Inferior parietal cortex (tissue), 1 donor: ENCODE results near the gene ZNF146.
"Not testable (repeated sequence)": the region's sequence is repeated elsewhere in the genome, so short reads cannot be mapped to it uniquely, and the experiment has no call there.

Source experiments
- DNase-seq: peaks from one replicate; pipeline ENCODE4 v3.0.0-alpha.2; 2016; ENCODE audit errors: extremely low spot score

ZNF146 gene

DNA sequence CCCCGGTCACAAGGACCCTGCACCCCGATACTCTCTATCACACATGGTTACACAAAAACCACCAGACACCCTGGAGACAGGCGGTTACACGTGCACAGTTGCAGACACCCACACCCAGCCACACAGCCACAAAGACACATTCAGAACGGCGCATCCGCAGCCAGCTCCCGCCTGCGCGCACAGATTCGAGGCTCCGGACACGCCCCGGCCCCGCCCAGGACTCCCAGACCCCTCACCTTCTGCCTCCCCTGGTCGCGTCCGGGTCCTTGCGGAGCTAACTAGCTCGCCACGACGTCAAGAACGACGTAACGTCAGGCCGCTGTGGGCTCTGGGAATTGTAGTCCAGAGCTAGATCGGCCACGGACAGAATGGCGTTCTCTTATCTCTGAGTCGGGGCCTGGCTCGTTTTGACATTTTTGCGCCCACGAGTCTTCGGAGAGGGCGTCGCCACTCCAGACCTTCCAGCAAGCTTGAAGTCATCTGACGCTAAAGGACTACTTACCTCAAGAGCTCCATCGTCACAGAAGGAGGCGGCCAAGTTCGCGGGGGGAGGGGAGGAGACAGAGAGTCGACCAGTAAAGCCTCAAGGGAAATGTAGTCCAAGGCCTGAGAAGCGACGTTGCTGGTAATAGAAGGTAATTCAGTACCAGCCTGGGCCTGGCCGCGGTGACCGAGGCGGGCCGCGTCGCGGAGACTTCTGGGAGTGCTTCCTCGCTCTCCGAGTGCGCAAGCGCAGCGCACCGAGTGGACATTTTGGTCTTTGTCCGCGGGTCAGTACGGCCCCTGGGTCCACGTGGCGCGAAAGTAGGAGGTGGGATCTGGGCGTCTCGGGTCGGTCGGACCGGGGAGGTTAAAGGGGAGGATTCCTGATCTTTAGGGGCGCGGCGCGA lies at the start of gene ZNF146, which contains the start of gene ZNF565:
TSS of gene ZNF146 (plus strand) at position 721 of the 890 bp plus-strand sequence. CDS start 21,335 bp downstream, outside the sequence.
TSS of gene ZNF565 (minus strand) at position 280 of the 890 bp plus-strand sequence. CDS start 12,680 bp downstream, outside the sequence.
- DNase-seq: peak; percentile 98

DNA sequence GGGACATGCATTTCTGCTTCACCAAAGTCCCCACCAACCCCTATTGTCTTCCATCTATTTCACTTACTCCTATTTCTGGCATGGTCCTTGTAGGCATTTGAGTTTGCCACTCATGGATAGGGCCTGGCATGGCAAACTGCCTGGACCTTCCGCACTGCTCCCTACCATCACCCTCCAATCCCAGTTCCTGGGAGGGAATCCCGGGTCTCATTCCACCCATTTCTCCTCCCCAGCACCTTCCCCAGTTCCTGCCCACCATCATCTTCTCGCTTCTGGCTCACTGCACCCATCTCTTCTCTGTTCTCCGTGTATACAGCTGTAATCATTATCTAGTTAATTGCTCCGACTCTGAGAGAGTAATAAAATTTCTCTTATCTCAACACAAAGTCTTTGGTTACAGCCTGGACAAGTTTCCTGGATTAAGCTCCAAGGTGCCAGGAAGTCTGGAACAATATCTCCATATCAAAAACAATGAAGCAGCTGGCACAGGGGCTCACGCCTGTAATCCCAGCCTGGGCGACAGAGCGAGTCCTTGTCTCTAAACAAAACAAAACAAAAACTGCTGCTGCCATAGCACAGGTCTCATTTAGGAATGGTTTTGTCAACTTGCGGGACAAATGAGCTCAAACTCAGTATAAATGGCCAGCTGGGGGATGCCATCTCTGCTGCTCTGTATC lies 45.7 kb upstream of the ZNF146 start:
- no peak for DNase-seq

DNA sequence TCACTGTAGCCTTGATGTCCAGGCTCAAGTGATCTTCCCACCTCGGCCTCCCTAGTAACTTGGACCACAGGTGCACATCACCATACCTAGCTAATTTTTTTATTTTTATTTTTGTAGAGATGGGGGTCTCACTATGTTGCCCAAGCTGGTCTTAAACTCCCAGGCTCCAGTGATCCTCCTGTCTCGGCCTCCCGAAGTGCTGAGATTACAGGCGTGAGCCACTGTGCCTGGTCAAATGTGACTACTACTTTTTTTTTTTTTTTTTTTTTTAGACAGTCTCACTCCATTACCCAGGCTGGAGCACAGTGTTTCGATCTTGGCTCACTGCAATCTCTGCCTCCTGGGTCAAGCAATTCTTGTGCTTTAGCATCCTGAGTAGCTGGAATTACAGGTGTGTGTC lies 42.1 kb upstream of the ZNF146 start:
- DNase-seq: no peak

DNA sequence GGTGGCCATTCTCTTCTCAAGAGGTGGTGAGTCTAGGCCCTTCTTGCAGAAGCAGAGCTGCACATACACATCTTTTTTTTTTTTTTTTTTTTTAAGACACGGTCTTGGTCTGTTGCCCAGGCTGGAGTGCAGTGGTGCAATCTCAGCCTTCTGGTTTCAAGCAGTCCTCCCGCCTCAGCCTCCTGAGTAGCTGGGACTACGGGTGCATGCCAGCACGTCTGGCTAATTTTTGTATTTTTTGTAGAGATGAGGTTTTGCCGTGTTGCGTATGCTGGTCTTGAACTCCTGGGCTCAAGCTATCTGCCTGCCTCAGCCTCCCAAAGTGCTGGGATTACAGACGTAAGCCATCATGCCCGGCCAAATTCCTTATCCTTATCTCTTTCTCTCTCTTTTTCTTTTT lies 41.1 kb upstream of the ZNF146 start:
- DNase-seq: not testable (repeated sequence)

DNA sequence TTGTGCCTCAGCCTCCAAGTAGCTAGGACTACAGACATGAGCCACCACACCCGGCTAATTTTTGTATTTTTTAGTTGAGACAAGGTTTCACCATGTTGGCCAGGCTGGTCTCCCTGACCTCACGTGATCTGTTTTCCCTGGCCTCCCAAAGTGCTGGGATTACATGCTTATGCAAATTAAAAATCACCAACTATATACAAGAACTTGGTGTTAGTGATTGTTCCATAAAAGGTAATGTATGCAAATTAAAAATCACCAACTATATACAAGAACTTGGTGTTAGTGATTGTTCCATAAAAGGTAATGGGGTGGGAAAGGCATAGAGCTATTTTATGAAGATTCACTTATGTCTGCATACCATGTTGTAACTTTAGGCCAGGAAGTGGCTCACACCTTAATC lies 35.8 kb upstream of the ZNF146 start:
- not testable (repeated sequence) for DNase-seq

DNA sequence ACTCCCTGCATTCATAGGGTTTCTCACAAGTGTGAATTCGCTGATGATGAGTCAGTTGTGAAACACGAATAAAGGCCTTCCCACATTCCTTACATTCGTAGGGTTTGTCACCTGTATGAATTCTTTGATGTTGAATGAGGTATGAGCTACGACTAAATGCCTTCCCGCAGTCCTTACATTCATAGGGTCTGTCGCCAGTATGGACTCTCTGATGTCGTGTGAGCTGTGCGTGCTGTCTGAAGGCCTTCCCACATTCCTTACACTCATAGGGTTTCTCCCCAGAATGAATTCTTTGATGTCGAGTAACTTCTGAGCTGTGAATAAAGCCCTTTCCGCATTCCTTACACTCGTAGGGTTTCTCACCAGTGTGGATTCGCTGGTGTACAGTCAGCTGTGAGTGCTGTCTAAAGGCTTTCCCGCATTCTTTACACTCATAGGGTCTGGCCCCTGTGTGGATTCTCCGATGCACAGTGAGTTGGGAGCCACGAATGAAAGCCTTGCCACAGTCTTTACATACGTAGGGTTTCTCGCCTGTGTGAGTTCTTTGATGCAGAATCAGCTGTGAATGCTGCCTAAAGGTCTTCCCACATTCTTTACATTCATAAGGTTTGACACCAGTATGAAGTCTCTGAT lies 32.2 kb upstream of the ZNF146 start:
- DNase-seq: no peak

DNA sequence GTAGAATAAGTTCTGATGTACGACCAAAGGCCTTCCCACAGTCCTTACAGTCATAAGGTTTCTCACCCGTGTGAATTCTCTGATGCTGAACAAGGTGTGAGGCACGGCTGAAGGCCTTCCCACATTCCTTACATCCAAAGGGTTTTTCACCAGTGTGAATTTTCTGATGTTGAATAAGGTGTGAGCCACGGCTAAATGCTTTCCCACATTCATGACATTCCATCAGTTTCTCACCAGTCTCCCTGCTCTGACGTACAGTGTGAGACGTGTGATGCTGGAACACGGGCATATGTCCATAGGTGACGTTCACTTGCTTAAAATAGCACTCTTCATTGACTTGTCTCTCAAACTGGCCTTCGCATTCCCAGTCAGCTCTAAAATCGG lies 31.7 kb upstream of the ZNF146 start:
- no peak for DNase-seq

DNA sequence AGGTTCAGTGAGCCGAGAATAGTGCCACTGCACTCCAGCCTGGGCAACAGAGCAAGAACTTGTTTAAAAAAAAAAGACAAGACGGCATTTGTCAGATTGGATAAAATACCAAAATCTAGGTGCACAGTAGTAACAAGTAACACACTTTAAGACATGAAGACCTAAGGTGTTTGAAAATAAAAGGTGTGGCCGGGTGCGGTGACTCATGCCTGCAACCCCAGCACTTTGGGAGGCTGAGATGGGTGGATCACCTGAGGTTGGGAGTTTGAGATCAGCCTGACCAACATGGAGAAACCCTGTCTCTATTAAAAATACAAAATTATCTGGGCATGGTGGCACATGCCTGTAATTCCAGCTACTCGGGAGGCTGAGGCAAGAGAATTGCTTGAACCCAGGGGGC lies 28.2 kb upstream of the ZNF146 start:
- DNase-seq: not testable (repeated sequence)

DNA sequence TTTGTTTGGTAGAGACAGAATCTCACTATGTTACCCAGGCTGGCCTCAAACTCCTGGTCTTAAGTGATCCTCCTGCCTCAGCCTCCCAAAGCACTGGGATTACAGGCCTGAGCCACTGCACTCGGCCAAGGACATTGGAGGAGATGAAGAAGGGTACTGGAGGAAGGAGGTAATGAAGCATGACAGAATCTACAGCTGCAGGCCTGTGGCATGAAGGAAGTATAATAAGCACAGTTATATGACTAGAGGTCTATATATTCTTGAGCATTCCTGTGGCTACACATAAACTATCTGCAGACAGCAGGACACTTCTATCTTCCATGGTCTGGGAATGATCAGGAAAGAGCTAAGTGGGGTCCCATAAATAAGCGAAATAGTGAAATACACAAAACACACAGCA lies 18.7 kb upstream of the ZNF146 start:
- no peak for DNase-seq

DNA sequence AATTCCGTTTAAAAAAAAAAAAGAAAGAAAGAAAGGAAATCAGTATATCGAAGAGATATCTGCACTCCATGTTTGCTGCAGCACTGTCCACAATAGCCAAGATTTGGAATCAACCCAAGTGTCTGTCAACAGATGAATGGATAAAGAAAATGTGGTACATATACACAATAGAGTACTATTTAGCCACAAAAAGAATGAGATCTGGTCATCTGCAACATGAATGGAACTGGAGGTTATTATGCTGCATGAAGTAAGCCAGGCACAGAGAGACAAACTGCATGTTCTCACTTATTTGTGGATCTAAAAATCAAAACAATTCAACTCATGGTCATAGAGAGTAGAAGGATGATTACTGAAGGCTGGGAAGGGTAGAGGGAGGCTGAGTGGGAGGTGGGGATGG lies 16.8 kb upstream of the ZNF146 start:
- peak; percentile 82 for DNase-seq

DNA sequence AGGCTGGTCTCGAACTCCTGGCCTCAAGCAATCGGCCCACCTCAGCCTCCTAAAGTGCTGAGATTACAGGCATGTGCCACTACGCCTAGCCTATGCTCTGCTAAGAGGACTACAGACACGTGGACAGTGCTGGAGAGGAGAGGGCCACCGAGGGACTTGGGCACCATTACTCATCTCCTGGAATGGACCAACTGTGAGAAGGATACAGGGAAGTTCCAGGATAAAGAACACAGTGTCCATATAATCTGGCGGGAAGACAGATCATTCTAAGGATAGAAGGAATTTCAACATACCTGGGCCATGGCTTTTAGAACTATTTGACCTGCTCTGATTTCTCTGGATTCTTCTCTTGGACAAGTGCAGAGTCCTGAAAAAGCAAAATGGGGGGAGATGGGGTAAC lies 13.2 kb upstream of the ZNF146 start:
- DNase-seq: no peak

DNA sequence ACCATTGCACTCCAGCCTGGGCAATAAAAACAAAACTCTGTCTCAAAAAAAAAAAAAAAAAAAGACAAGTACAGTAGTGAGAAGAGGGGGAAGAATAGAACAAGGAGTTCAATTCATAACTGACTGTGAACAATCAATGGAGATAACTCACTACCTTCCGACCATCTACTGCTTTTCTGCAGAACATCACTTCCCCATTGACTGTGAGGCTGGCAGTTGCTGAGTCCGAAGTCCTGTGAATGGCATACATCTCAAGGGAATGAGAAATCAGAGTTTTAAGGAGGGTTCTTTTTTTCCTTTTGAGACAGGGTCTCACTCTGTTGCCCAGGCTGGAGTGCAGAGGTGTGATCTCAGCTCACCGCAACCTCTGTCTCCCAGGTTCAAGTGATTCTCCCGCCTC lies 11.6 kb upstream of the ZNF146 start:
- DNase-seq: no peak

DNA sequence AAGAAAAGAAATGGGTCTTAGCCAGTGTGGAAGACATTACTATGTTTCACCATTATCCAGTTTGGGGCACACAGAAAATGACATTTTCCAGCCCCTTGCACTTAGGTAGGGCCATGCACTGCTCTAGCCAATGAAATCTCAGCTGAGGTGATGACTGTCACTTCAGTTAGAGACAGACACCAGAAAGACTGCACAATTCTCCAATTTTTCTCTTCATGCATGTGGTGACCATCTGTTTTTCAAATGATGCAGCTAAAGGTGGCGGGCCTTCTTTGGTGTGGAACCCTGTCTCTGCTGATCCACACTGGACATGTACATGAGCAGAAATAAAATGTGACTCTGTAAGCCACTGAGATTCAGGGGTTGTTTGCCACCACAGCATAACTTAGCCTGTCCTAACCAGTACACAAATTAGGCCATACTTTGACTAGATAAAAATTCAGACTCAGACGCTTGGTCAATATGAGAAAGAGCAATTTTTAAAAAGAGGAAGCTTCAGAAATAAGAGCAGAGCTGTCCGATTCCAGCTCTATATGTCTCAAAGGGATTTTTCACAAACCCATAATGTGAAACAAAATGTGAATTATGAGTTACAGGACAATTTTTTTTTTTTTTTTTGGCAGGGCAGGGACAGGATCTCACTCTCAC lies 7.2 kb upstream of the ZNF146 start:
- no peak for DNase-seq

DNA sequence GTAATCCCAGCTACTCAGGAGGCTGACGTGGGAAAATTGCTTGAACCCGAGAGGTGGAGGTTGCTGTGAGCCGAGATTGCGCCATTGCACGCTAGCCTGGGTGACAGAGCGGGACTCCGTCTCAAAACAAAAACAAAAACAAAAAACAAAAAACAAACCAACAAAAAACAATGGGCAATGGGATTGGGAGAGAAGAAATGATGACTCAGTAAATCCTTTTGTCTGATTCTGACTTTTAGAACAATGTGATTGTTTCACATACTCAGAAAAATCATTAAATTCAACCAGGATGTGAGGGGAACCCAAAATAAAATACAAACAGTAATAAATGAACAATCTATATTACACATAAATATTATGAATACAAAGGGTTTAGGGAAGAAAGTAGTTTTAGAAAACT lies 5.5 kb upstream of the ZNF146 start:
- no peak for DNase-seq

DNA sequence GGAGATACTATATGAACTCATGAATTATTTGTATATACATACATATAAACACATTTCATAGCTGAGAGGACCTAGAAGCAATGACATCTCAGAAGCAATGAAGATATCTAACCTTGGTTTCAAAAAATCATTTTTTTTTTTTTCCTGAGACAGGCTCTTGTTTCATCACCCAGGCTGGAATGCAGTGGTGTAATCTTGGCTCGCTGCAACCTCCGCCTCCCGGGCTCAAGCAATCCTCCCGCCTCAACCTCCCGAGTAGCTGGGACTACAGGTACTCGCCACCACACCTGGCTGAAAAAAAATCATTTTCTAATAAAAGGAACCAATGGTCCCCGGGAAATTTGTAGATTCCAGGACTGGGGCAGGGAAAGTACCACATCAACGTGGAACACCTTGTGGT lies 4.4 kb upstream of the ZNF146 start:
- DNase-seq: no peak

DNA sequence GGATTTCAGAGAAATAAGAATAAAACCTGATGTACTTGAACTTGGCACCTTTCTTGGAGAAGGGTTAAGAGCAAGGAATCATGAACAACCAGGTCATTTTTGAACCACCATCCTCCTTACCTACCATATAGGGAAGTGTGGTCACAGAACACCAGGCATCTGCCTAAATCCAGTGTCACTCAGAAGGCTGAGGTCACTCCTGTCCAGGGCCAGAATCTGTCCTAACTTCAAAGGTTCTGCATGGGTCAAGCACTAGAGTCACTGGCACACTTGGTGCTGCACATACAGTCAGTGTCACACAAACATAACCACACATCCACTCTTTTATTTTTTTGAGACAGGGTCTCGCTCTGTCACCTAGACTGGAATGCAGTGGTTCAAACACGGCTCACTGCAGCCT lies 2.0 kb upstream of the ZNF146 start:
- DNase-seq: no peak

DNA sequence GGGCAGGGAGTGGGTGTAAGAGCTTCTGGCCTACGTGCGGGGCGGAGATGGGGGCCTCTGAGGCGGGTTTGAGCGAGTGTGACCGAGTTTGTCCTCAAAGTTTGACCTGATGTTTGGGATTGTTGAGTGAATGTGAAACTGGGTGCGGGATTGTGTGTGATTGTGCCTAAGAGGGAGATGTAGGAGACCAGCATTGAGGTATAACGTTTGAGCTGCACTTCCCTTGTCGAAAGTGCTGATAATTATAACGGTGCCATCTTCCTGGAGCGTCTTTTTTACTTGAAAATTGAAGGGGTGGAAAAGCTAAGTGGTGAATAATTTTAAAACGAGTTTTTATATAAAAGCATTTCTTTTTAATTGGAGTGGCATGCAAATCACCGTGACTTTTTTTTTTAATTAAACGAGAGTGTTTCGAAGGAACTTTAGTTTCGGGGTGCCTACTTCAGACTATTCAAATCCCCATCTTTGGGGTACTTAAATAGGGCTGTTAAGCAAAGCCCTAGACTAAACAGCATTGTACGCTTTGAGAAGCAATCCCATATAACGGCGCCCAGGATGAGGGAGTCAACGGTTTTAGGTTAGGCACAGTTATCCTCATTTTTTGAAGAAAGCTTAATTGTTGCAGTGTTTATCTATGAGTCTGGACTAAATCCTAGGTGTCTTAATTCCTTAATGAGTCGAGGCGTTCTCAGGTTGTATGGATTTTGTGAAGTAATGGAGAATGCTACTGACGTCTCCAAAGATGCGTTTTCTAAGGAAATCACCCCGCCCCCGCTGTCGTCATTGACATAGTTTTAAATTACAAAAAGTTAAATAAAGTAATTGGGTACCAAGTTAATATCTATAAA lies 594 bp downstream of the ZNF146 start:
- DNase-seq: no peak

DNA sequence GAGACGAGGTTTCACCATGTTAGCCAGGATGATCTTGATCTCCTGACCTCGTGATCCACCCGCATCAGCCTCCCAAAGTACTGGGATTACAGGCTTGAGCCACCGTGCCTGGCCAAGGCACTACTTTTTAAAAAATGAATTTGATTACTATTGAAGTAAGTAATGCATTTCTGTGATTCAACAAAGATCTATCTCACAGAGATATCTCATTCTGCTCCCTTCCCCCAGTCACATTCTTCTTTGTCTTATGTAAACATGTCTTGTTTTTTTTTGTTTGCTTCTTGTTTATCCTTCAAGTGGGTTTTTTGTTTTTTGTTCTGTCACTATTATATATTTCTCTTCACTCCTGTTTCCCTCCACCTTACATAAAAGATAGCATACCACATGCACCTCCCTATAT lies 6.6 kb downstream of the ZNF146 start:
- no peak for DNase-seq

DNA sequence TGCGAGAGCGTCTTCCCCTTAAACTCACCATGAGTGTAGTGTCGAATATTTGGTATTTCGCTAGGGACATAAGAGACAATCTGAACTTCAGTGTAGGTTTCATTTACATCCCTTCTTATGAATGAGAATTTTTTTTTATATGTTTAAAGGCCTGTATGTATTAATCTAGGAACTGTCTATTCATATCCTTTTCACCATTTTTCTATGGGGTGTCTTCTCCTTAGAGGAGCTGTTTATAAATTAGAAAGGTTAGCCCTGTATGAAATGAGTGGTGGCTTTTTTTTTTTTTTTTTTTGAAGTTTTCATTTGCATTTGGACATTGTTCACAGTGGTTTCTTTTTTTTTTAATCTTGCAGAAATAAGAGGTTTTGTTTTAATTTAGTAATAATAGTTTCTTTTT lies 7.6 kb downstream of the ZNF146 start:
- no peak for DNase-seq

DNA sequence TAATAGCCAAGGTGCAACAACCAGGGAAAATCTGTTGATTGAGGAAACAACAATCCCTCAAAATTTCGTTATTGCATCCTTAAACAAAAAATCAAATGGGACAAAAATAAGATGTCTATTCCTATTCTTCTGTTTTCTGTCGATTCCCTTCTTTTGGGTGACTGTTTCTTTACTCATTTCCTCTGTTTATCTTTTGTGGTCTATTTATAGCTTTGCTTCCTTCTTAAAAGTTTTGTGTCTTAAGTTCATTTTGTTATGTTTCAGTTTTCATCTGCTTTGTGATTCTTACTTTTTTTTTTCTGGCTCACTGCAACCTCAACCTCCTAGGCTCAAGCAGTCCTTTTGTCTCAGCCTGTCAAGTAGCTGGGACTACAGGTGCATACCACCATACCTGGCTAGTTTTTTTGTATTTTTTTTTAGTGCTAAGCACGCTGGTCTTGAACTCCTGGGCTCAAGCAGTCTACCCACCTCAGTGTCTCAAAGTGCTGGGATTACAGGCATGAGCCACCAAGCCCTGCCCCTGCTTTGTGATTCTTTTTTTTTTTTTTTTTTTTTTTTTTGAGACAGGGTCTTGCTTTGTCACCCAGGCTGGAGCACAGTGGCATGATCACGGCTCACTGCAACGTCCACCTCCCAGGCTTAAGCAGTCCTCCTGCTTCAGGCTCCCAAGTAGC lies 10.4 kb downstream of the ZNF146 start:
- no peak for DNase-seq

DNA sequence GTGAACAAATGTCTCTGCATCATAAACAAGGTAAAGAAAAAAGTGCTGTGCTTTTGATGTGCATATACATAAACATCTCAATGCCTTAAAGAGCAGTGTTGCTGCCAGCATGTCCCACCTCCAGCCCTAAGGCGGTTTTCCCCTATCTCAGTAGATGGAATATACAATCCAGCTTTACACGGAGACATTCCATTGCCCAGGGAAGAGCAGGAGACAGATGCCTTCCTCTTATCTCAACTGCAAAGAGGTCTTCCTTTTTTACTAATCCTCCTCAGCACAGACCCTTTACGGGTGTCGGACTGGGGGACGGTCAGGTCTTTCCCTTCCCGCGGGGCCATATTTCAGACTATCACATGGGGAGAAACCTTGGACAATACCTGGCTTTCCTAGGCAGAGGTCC lies 18.7 kb downstream of the ZNF146 start:
- not testable (repeated sequence) for DNase-seq
